Hepatocyte (in vitro differentiated cells): ENCODE measurements around the gene FGGY.

Experiments used
- CTCF ChIP-seq: fragments of 200-600 bp; sonication (generic); IDR thresholded peaks from 2 replicates; pipeline ENCODE4 v1.5.1; 2016; ENCODE audit warnings: antibody characterized with exemption, mild to moderate bottlenecking; ENCODE audit not compliant: poor library complexity
- EZH2 ChIP-seq: fragments of 200-600 bp; sonication (generic); IDR thresholded peaks from 2 replicates; pipeline ENCODE4 v1.6.1; 2016; ENCODE audit warnings: antibody characterized with exemption, mild to moderate bottlenecking, borderline replicate concordance
- EZH2phosphoT487 ChIP-seq: fragments of 200-600 bp; sonication (generic); IDR thresholded peaks from one replicate; pipeline ENCODE4 v1.6.1; 2018; ENCODE audit warnings: antibody characterized with exemption, mild to moderate bottlenecking, low read depth, moderate library complexity; ENCODE audit not compliant: unreplicated experiment, severe bottlenecking

DNA sequence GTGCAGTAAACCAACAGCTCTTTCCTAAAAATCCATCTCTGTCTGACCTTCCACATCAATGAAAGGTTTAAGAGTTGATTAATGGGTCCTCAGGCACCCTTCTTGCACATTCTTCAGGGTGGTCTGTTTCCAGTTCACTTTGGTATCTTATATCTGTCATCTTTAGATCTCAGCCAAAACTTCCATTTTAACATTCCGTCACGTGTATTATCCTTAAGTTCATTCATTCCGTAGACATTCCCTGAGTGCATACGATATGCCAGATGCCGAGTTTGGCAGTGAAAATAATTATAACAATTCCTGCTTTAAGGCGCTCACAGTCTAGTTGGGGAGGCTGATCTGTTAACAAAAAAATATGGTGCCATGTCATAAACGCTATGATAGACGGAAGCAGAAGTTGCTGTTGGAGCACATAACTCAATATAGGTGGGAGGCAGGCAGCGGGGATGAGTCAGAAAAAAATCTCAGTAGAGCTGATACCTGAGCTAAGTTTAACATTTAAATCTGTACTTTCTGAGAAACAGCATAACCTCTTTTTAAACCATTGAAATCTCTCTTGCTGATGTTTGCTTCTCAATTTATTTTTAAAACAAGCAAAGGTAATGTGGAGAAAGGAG lies 458.3 kb downstream of the FGGY start:
- TF ChIP-seq EZH2, result no peak
- no peak for TF ChIP-seq CTCF
- TF ChIP-seq EZH2phosphoT487, result no peak
